CD4-positive, alpha-beta T cell treated with Interleukin-12 subunit alpha and Interleukin-12 subunit beta, for 1 hour (primary cell): ENCODE measurements around the gene DOCK10.

Experiments used
- DNase-seq: peaks from one replicate; pipeline ENCODE4 v3.0.0-alpha.2; 2020

Gene DOCK10

DNA sequence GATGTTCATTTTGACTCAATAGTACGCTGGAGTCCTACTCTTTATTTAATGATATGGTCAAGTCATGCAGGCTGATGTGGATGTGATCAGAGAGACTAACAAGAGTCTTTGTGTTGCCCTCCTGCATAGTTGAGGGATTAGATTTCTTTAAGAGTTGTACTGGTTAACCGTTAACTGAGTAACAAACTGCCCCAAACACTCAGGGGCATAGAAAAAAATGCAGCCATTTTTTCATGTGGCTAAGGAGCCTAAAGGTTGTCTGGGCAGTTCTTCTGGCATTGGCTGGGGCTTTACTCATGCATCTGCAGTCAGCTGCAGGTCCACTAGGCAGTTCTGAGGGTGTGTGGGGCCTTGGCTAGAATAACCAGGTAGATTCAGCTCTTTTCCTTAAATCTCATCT, 32.5 kb downstream of the DOCK10 start:
- DNase-seq: no peak

DNA sequence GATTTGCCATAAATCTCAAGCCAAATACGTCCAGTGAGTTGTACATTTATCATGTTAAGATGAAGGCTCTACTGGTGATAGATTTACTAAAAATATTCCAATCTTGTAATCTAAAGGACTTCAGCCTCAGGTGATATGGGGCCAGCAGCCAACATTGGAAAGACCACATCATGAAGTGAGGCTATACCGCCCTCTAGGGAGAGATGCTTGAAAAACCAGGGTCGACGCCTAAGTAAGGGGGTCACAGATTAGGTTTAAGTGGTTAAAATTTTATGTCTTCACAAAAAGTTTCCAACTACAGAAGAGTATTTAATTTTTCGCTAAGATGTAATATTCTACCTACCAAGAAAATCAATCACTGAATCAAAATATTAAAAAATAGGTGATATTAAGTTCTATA, 33.3 kb downstream of the DOCK10 start:
- peak; percentile 29 for DNase-seq

DNA sequence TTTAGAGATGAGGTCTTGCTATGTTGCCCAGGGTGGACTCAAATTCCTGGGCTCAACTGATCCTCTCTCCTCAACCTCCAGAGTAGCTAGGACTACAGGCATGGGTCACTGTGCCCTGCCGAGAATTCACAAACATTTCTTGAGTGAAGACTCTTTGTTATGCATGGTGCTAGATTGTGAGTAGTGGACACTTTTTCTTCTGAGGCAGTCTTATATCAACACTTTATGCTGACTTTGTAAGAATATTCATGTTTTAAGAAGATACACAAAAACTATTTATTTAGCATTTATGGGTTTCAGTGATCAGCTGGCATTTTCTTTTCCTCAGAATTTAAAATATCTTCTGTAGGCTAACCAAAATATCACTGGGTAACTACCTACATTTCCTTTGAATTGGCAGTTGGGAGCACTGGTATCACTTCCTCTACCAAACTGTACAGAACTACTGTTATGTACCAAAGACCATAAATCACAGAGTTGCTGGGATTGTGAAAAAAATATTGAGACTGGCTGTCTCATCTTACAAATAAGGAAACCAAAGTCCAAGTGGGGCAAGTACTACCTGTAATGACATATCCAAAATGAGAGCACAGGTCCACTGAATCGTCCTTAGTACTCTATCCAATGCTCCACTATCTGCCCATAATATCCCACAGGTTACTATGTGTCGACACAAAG, 34.0 kb downstream of the DOCK10 start:
- DNase-seq: no peak

DNA sequence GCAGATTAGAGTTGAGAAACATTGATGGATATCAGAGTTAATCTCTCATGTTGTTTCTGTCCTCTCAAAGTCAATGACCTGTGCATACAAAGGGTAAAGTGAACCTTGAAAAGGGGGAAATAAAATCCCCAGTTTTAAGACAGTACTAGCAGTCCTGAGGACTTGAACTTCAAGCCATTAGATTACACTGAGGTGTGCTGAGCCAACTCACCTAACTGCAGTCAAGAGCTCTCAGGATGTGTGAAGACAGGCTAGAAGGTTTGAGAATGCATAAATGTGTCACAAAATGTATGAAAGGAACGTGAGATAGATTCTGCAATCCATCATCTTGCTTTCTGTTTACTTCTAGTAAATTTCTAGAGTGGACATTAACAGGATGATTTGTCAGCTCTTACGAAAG, 35.5 kb downstream of the DOCK10 start:
- DNase-seq: no peak

DNA sequence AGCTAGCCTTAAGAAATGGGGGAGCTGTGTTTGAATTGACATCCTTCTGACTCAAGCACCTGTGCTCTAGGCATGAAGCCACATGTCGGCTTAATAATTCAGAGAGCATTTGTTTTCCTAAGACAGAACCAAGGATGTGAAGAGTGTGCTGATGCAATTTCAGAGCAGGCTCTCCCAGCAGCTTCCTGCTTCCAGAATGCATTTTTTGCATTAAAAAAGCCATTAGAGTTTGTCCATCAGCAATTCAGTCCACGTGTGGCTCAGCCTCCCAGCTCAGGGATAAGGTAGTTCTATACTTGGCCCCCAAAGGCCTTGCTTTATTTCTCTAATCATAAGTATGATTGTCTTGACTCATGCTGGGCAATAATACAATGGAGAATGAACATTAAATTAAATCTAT, 37.7 kb downstream of the DOCK10 start:
- DNase-seq: no peak

DNA sequence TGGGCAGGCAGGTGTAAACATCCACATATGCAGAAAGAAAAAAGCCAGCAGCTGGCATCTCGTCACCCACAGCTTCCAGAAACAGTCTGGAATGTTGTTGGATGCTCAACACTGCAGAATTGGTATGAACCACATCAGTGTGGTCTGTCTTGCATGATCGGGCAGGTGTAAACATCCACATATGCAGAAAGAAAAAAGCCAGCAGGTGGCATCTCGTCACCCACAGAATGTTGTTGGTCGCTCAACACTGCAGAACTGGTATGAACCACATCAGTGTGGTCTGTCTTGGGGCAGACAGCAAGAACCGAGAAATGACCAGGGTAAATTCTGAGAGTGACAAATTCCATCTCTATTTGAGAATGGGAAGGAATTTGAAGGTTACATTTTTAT, 39.6 kb downstream of the DOCK10 start:
- peak; percentile 39 for DNase-seq

DNA sequence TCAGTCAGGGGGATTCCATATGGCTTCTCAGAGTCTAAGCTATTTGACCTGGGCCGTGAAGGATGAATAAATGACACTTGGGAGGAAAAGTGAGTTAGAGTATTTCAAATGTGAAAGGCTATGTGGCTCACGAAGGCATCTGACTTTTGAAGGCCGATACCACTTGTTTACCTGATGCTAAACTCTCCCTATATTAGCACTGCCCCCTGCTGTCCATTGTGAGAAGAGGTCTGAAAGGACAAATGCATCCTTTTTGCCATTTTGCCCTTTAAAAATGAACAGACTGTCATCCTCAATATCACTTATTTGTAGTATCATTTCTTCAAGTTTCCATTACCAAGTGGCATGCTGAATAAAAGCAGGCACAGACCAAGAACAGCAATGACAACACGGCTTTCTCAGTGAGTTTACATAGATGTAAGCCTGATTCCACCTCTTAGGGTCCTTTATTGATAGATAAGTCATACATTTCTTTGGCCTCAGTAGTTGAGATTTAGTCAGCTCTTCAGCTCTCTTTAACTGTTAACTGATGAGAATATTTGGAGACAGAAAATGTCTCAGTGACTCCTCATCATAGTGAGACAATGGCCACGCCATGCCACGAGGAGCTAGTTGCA, 40.1 kb downstream of the DOCK10 start:
- peak; percentile 79 for DNase-seq

DNA sequence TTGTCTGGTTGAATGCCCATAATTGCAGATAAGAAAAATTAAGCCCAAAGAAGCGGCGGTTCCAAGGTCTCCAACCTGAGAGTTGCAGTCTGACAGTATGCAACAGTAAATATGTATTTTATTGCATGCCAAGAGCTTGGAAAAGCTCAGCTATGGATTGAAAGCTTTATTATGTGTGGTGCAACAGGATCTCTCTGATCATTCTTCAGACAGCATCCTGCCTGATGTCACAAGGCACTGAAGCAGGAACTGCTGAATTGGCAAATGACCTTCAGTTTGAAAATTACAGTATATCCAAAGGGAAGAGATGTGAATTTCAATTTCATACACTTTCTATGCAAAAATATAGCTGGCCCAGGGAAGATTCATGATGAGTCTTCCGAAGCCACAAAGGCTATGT, 42.5 kb downstream of the DOCK10 start:
- DNase-seq: no peak

DNA sequence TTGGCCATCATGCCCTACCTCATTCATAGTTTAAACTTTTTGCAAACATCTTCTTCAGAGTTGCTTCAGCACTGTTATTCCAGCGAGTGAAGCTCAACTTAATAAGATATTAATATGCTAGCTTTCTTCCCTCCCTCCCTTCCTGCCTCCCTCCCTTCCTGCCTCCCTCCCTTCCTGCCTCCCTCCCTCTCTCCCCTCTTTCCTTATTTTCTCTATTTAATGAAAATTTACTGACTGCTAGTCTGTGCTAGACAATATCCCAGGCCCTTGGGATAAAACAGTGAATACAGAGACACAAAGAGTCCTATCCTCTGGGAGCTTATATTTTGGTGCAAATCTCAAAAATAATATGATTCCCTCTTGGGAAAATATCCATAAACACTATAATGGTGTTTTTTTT, 42.9 kb downstream of the DOCK10 start:
- DNase-seq: no peak

DNA sequence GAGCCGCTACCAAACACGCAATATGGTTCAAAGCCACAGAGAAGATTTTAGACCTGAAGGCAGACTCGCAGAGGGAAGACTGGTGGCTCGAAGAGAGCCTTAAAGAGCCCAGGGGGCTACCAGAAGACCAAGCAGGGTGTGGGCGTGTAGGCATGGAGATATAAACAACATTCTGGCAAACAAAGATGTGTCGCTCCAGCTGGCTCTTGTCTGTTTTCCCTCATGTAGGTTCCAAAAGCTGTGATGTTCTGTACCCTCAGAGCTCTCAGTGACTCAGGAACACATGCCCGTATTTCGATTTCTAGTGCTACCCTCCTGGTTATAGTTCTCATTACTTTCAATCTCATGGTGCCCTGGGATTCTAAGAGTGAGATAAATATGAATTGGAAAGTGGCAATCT, 44.5 kb downstream of the DOCK10 start:
- no peak for DNase-seq

DNA sequence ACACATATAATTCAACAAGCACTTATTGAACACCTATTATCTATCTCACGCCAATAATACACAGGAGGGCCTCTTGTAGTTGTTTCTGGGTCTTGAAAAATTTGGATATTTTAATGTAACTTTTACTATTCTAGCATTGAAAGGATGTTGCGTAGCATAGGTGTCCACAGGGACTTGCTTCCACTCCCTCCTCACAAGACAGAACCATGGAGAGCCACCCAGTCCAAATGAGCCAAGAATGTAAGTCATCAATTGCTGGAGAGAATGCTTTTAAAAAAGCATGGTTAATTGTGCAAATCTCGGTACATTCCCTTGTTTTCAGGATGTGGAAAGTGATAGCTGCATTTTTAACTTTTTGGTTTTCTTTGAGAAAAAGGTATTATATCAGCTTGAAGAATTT, 46.8 kb downstream of the DOCK10 start:
- no peak for DNase-seq

DNA sequence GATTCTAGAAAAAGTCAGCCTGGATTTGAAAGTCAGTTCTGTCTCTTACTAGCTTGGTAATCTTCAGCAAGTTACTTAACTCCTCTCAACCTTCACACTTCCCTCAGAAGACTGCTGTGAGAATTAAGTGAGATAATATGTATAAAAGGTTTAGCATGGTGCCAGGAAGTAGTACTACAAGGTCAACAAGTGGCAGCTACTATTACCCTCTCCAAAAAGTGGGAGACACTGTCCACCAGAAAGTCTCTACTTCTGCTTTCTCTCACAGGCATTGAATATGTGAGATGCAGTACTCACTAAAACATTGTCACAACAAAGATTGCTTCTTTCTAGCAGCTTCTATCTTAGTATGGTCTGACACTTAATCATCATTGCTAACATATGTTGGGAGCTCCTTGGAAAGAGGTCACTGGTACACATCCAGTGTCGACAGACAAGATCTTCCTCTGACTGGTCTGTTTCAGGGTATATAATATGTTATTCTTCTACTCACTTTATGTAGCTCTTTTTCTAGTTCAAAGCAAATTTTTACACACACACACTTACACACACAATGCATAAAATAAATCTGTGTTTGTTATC, 47.9 kb downstream of the DOCK10 start:
- DNase-seq: no peak

DNA sequence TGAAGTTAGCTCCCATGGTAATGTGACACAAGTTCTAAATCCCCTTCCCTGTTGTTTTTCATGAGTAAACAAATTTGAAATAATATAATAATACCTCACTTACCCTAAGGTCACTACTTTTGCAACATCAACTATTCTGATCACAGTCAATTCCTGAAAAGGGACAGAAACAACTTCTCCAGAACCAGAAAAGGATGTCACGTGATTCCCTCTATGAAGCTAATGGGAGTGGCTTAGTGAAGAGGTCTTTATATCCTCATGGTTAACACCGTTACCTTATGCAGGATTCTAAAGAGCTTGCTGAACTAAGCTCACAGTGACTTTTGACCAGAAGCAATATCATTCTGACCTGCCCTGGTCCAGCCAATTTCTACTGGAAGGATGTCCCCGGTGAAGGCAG, 51.6 kb downstream of the DOCK10 start:
- no peak for DNase-seq

DNA sequence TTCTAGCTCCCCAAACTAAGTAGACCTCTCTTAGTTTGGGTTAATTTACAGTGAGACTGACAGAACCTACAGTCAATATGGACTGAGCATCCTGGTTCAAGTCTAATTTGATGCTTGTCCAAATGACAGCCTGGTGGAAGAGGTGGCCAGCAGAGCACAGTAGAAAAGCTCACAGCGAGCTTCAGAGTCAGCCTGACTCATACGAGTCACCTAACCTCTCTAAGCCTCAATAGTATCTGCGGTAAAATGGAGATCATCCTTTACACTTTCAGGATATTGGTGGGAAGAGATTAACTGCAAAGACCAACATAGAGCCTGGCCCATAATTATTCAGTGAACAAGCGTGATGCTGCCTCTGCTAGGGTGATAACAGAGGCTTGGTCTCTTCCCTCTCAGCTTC, 54.5 kb downstream of the DOCK10 start:
- DNase-seq: no peak

DNA sequence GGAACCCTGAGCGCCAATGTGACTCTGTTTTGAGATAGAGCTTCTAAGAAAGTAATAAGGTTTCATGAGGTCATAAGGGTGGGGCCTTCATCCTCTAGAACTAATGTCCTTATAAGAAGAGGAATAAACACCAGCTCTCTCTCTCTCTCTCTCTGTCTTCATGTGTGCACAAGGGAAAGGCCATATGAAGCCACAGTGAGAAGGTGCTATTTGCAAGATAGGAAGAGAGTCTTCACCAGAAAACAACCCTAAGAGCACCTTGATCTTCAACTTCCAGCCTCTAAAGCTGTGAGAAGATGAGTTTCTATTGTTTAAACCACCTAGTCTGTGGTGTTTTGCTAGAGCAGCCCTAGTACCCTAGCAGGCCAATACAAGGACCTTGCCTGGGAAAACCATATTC, 55.8 kb downstream of the DOCK10 start:
- peak; percentile 30 for DNase-seq

DNA sequence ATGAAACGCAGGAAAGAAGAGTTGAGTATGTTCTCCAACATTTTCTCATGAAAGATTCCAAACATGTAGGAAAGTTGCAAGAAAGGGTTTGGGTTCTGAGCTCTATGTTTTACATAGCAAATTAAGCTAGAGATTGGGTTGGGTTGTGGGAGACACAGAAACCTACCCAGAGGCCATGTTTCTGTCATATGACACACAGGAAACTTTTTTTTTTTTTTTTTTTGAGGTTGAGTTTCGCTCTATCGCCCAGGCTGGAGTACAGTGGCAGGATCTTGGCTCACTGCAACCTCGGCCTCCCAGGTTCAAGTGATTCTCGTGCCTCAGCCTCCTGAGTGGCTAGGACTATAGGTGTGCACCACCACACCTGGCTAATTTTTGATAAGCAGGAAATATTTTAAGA, 57.6 kb downstream of the DOCK10 start:
- DNase-seq: no peak

DNA sequence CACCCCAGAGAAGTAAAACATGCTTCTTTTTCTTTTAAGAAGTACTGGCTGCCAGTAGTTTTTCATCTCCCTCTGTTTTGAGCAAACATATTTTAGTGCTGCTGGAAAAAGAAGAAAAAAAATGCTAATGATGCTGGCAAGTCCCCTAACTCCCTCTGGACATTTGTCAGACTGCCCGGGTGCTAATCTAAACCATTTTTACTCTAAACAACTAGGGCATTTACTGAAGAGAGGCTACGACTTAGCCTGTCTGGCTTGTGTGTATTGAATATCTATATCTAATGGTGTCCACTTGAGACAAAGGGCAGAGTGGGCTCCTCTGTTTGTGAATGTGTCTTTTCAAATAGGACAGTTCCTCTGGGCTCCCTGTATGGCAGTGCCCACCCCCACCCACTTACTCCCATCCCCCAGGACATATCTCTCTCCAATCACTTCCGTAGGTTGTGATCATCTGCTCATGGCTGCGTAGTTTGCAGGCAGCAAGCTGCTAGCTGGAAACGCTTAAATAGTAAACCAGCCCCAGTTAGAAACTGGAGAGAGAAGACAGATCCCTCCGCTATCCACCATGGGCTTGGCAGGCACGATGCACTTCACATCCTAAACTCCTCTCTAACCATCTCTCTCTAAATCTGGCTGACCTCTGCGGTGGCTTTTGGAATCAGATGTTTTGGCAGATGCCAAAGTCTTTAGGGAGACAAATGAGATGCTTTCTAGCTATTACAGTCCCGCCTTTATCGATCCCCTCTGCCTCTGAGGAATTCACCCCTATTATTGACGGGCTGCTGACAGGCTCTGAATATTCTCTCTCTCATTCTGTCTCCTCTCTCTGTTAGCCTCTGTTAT, 58.3 kb downstream of the DOCK10 start:
- no peak for DNase-seq

DNA sequence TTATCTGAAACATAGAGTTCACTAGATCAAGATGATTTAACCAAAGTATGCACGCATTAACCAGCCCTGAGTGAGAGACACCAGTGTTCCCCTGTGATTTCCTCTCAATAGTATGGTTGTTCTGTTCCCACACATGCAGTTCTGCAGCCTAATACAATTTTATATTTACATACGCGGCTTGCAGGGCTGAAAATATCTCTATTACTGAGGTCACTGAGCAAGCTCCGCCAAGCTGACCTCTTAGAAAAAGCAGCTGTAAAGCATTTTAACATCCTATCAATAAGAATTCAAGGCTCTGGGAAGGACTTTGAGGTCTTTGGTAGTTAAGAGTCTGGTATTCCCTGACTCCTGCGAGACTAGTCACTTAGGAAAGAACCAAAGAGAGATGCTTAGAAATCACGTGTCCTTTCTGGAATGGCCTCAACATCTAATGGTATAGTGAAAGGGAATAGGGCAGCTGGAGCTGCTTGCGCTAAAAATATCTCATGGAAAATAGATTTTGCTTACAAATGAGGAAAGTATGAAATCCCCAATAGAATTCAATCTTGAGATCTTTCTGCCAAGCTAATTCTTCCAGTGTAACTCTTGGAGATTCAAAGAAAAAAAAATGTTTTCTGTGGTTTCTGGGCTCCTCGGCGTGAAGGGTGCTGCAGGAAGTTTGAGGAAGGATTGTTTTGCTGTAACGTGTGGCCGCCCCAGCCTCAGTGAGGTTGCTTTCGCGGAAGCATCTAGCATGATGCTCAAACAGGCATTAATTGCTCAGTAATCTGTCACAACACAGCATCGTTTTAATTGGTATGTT, 59.2 kb downstream of the DOCK10 start:
- peak; percentile 48 for DNase-seq

DNA sequence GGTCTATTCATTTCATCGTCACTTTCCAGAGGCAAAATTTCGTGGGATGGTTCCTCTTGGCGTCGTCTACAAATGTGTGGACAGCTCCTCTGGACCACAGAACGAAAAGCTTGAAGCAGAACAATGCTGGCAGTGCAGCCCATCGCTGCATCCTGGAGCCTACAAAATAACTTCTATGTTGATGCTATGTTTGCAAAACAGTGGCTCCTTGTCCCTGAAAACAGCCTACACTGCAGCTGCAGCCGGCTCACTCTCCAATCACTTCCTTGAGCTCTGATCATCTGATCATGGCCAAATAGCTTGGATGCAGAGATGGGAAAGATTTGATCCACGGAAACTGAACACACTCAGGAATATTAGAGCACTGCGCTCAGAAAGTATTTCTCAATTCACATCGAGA, 60.0 kb downstream of the DOCK10 start:
- no peak for DNase-seq

DNA sequence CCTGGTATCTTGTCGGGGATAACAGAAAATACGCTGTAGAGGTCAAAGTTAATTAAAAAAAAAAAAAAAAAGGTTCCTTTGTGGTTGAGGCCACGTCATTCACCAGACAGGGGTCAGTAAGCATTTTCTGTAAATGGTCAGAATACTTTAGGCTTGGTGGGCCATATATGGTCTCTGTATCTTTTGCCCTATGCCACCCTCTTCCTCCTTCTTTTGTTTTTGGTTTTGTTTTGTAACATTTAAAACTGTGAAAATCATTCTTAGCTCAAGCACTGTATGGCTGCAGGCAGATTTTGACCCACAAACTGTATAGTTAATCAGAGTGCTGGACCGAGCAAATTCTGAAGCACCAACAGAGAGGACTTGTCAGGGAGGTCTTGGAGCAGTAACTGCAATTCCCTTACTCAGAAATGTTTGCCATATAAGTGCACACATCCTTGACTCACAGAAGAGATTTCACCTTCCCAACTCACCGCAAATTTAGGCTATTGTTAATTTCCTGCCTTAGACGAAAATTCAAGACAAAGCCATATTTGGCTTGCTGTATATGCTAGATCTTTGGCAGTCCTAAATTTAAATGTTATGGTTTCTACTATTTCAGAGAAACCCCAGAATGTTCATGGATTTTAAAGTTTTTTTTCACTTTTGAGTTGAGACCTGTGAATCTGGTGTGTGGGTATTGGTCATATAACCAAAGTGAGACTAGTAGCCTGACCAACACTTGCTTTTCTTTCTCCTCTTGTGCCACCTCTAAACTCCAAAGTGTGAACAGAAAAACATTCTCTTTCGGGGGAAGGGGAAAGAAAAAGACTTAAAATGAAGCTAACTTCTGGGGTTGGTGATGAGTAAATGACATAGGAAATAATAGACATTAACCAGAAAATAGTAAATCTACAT, 65.4 kb downstream of the DOCK10 start:
- DNase-seq: no peak

DNA sequence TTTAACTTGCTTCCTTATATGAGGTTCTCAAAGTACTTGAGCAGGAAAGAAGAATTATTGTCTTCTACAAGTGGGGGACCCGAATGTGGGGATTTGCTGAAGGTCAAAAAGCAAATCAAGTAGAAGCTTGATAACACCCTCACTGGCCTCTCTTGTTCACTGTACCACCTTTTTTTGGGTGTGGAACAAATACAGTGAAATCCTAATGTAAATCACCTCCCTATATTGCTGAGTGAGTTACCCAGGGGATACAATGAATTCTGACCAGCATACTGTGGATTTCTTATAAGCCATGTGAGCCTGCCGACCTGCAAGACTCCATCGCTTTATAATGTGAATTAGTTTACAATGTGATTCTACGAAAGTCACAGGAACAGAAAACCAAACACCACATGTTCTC, 66.5 kb downstream of the DOCK10 start:
- no peak for DNase-seq
